Myocyte (in vitro differentiated cells): ENCODE data around the gene ADSL. TPM values are rescaled to one million over a fixed set of nuclear protein-coding genes. Genes with fewer than 3 reads are reported as not detected.
A peak's percentile ranks its signal among the peaks of the same experiment; 100 is the strongest.
"Not testable (repeated sequence)": the region's sequence is repeated elsewhere in the genome, so short reads cannot be mapped to it uniquely, and the experiment has no call there.

Source experiments
- DNase-seq: peaks from one replicate; pipeline ENCODE4 v3.0.0-alpha.2; 2012; ENCODE audit warnings: low read depth
- polyA plus RNA-seq: library from polyadenylated mRNA; unstranded; fragments of >200 nt; gene quantifications from one replicate; pipeline ENCODE4 v1.2.1, GENCODE V29; 2012; ENCODE audit warnings: missing spikeins
- total RNA-seq: library from RNA; depleted of rRNA; stranded (reverse); fragments of >200 nt; gene quantifications from 2 replicates; pipeline ENCODE4 v1.2.3, GENCODE V29; 2014

Gene ADSL
- total RNA-seq = 187 and 265 TPM in 2 replicates
- polyA plus RNA-seq = 87.8 TPM

DNA sequence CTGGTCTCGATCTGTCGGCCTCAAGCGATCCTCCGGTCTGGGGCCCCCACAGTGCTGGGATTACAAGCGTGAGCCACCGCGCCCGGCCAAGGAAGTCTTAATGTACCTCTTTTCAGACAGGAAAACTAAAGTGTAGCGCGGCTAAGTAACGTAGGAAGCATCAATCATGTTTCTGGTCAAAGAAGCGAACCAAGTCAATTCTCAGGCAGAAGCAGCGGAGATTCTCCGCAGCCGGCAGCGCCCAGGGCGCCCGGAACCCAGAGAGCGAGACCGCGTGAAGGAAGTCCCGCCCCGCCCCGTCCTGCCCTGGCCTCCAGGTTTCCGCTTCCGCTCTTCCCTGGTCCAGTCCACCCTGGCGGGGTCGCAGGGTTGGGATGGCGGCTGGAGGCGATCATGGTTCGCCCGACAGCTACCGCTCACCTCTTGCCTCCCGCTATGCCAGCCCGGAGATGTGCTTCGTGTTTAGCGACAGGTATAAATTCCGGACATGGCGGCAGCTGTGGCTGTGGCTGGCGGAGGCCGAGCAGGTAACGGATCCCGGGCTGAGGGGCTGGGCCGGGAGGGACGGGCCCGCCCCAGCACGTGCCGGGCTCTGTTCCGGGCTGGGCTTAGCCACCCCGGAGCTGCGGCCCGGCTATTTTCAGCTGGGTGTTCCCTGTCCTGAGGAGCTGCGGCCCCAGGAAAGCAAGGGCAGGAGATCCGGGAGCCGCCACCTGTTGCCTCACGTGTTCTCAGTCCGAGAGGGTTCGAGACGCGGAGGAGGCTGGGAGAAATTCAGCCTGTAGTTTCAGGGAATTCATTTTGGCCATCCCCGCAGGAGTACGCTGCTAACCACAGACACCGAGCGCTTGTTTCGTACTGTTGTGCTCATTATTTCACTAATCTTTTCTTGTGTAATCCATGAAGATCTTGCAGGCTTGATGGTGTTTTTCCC is at the start of gene ADSL:
ADSL (plus strand) TSS at position 316 of the 934 bp plus-strand sequence; CDS start at position 375, 59 bp downstream.
- peak; percentile 94 for DNase-seq

DNA sequence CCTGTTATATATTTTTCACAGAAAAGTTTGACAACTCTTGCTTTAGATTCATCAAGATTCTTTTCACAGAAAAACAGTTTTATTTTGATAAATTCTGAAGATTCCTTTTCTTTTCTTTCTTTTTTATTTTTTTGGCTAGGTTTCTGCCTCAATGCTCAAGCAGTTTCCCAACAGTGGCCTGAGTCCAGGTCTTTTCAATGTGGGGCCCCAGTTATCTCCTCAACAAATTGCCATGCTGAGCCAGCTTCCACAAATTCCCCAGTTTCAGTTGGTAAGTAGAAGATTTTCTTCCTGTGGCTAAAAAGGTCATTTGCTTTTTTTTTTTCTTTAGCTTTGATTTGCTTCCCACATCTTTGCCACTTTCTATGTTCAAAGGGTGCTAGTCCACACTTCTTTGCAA is 46.0 kb upstream of the ADSL start:
- no peak for DNase-seq

DNA sequence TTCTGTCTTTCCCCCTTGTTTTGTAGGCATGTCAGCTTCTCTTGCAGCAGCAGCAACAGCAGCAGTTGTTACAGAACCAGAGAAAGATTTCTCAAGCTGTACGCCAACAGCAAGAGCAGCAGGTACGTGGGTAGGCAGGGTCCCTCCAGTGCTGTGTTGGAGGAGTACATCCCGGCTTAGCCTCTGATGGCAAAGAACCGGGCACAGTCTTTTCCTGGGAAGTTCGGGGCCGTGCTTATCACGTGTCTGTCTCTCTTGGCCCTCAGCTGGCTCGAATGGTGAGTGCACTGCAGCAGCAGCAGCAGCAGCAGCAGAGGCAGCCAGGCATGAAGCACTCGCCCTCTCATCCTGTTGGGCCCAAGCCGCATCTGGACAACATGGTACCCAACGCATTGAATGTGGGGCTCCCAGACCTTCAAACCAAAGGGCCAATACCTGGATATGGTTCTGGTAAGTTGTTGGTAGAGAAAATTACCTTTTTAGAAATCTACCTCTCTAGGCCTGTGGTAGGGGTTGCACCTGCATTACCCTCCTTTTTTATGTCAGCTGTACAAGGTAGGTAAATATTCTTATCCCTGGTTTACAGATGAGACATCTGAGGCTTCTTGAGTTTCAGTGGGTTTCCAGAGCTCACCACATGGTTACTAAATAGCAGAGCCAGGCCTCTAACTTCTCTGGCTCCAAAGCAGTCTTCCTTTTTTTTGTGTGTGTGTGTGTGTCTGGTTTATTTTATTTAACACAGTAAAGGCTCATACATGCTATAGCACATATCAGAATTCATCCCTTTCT is 45.2 kb upstream of the ADSL start:
- no peak for DNase-seq

DNA sequence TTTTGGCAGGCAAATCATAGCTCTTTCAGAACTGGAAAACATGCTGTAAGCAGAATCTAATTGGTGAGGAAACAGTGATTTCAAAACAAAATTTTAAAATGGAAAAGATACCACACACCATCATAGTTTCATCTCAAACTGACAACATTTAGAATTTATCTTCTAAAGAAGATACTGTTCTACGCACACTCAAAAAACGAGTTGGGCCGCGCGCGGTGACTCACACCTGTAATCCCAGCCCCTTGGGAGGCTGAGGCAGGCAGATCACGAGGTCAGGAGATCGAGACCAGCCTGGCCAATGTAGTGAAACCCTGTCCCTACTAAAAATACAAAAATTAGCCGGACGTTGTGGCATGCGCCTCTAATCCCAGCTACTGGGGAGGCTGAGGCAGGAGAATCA is 44.2 kb upstream of the ADSL start:
- no peak for DNase-seq

DNA sequence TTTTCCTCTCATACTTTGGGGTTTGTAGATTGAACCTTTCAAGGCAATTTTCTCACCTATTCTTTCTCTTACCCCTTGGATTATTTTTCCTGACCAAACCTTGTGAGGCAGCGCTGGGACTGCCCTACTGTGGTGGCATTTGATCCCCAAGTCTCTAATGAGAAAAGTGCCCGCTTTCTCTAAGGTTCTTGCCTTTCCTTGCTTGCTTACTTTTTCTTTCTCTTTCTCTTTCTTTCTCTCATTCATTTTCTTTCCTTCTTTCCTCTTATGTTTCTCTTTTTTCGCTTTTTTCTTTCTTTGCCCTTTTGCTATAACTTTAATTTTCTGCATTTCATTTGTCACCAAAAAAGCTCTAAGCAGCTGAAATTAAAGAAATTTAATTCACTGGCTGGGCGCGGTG is 40.7 kb upstream of the ADSL start:
- no peak for DNase-seq

DNA sequence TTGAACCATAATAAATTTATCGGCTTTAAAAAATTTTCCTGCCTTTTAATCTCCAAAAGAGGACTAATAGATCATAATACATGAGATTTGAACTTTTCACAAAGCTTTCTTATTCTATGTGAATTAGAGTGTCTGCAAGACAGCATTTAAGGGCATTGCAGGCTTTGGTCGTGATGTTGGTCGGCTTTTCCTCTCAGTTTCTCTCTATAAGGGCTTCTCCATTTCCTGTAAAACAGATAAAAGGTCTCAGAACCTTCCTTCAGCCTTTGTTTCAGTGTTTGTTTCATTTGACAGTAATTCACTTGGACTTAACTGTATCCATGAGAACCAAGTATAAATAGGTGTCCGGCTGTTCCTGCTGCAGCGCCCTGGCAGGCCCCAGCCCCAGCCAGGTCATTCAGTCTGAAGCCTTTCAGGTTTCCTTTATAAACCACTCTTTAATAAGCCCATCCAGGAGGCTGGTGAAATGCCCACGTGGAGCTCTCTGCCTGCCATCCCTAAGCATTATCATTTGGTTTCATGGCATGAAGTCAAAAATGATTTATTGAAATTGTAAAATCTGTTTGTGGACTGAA is 37.2 kb upstream of the ADSL start:
- no peak for DNase-seq

DNA sequence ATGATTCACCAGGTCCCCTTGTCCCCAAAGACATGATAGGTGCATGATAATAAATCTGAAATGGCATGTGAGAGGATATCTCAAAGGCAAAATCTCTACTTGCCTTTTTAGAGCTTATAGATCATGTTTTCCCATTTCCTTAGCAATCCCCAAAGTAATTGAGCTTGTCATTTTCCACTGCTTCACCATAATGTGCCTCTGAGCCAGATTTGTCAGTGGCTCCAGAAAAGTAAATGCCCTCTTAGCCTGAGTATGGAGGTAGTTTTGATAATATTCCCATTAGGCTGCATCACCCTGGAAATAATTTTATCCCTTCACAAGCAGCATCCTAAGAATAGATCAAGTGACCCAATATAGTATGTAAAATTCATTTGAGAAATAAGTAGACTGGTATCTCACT is 36.7 kb upstream of the ADSL start:
- no peak for DNase-seq

DNA sequence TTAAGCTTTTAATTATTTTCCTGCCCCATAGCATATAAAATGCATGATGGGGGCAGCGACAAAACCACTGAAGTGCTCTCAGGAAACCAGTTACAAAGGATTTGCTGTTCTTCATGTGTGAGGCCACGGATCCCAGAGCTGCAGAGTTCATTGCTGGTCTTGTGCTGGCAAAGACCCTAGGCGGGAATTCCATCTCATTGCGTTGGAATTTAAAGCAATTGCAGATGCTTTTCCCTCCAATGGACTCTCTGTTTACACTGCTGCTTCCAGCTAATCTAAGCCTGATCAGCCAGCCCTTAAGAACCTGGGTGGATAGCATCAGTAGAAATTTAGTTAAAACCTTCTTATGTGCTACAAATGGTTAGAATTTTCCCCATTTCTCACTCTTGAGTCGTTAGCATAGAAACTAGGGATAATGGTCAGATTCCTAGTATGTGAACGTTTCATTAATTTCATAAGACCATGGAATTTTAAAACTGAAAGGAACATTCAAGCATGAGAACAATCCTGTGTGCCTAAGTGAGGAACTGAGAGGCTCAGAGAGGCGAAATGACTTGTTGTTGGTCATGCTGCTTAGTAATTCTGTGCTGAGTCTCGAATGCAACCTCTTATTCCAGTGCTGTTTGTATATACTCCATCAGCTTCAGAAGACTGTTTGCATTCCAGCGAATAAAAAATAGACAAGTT is 36.1 kb upstream of the ADSL start:
- peak; percentile 1 for DNase-seq

DNA sequence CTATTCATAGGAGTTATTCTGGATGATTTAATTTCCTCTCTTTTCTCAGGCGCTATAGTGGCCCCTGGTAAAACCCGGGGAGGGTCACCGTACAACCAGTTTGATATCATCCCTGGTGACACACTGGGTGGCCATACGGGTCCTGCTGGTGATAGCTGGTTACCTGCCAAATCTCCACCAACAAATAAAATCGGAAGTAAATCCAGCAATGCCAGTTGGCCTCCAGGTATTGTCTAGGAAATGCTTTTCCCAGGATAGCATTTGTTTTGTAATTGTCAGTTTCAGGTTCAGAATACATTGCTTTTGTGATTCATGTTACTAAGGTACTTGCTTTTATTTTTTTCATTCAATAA is 35.6 kb upstream of the ADSL start:
- no peak for DNase-seq

DNA sequence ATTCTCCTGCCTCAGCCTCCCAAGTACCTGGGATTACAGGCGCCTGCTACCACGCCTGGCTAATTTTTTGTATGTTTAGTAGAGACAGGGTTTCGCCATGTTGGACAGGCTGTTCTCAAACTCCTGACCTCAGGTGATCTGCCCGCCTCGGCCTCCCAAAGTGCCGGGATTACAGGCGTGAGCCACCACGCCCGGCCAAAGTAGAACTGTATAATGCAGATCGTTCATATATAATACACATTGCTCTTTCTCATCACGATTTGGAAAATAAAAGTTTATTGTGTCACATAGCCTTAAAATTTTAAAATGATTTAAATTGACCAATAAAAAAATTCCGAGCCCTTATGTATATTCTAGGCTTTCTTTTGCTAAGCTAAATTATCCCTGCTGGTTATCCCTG is 34.7 kb upstream of the ADSL start:
- not testable (repeated sequence) for DNase-seq

DNA sequence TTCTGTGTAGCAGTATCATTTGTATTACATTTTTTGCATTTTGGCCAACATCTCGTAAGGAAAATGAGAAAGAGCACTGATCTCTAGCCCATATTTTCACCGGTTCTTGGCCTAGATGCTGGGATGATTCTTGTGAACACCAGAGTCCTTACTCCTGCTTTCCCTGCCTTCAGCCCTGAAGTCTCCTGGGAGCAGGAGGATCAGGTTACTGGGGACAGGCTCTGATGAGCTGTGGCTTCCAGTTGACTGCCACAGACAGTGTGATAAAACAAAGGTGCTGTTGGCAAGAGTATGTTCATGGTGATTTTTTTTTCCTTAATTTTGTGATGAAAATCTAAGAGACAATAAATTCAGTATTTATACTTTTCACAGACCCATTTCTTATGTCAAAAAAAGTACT is 34.2 kb upstream of the ADSL start:
- peak; percentile 69 for DNase-seq

DNA sequence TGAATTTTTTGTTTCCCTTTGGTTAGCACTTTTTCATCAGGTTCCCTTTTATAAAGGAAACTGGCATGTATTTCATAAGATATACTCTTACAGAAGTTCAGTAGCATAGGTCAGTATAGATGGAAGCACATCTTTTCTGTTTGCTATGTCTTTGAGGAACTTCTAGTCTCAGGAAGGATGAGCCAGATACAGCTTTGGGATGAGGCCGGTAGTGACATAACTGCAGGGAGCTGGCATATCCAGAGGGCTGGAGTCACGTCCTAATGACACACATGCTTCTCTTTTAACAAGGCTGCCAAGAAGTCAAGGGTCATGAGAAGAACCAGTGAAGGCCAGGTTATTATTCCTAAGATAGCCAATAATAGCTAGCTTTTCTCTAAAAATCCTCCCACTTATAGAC is 33.3 kb upstream of the ADSL start:
- DNase-seq = no peak

DNA sequence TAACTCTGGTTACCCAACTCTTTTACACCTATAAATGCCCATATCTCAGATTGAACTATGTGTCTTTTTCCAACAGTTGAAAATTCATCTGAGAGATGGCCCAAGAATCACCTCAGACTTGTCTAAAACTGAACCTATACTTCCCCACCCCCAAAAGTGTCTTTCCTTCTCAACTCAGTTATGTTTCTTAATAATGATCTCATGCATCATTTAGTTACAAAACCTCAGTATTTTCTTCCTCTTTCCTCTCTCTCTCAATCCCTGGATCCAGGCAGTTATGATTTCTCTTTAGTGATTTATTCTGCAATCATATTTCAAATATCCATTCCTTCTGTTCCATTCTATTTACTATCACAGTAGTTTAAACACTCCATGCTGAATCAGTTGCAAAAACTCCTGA is 32.3 kb upstream of the ADSL start:
- DNase-seq = no peak

DNA sequence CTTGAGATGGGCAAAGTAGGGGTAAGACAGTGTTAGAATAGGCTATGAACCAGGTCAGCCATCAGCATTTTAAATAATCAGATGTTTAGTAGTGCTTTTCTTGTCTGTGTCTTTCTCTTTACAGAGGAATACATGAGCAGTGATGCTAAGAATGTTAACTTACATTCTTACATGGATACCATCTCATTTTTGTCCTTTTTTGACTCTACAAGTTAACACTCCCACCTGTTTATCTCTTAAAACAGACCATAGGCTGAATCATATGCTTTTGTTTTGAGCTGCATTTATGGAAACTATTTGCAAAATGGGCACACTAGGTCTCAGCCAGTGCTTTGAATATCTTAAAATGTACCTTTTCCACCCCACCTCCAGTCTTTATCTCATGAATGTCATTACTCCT is 25.6 kb upstream of the ADSL start:
- no peak for DNase-seq

DNA sequence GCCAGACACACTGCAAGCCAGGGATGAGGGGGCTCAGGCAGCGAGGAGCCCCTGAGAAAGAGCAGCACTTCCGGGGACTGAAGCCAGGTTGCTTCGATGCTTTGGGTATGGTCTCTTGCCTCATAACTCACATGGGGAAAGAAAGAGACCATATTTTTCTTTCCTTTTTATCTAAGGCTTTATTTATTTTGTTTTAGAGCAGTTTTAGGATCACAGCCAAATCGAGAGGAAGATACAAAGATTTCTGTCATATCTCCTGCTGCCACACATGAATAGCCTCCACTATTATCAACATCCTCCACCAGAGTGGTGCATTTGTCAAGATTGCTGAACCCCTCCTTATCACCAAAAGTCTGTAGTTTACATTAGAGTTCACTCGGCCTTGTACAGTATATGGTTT is 24.3 kb upstream of the ADSL start:
- no peak for DNase-seq

DNA sequence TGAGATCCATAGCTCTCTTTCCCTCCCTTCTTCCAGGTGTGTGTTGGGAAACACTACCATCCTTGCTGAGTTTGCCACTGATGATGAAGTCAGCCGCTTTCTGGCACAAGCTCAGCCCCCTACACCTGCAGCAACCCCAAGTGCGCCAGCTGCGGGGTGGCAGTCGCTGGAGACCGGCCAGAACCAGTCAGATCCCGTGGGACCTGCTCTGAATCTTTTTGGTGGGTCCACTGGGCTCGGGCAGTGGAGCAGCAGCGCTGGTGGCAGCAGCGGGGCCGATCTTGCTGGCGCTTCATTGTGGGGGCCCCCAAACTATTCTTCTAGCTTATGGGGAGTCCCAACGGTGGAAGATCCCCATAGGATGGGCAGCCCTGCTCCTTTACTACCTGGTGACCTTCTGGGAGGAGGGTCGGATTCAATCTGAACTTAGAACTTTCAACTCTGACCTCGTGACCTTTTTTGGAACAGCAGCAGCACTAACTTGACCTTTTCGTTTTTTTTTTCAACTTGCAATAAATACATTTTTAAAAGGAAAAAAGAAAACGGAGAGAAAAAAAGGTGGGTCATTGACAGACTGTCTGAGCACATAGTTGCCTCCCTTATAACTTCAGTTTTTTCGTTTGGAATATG is 23.4 kb upstream of the ADSL start:
- no peak for DNase-seq

DNA sequence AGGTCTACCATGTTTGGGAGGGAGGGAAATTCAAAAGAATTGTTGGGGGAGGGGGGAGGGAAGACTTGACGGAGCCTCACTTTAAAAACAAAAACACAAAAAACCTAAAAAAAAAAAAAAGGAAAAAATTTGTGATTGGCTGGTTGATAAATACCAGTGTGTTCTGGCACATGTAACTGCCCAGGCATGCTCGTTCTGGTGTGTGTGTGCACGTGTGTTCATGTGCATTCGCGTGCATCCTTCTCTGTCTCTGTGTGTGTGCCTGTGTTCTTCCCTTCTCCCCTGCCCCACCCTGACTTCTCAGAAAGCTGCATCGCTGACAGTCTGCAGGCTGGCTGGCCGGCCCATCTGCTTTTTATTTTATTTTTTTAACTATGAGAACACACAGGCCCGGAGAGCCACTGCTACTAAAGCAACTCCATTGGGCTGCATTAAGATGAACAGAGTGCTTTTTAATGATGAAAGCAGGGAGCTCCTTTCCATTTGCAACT is 22.6 kb upstream of the ADSL start:
- DNase-seq = no peak

DNA sequence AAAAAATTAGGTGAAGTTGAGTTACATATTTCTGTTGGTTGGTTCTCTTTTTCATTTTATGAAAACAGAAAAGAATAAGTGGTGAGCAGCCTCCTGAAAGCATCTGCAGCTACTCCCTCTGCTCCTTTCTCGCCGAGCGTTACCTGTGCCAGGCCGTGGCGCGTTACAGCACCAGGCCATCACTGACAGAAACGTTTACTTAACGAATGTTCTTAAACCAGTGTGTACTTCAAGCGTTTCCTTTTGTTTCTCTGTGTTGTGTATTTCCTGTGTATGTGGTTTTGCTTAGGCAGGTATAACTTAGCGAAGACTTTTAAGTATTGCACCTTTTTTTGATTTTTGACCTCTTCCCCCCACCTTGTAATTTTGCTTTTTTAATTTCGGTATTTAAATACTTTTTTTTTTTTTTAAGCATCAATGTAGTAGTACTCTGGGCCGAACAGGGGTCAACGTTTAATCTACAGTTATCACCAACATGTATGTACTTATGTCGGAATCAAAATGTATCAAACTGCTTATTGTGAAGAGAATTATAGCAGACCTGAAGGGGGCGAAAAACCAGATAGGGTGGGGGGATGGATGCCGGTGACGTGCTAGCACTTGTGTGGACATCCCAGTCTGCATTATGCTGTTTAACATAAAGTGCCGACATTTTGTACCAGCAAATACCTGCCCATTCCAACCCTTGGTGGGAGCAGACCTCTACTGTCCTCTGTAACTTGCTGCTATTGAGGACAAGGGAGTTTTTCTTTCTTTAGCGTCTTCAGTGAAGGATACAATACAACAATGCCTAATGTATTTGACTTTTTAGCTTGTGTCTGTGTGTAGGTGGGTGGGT is 21.6 kb upstream of the ADSL start:
- DNase-seq = no peak

DNA sequence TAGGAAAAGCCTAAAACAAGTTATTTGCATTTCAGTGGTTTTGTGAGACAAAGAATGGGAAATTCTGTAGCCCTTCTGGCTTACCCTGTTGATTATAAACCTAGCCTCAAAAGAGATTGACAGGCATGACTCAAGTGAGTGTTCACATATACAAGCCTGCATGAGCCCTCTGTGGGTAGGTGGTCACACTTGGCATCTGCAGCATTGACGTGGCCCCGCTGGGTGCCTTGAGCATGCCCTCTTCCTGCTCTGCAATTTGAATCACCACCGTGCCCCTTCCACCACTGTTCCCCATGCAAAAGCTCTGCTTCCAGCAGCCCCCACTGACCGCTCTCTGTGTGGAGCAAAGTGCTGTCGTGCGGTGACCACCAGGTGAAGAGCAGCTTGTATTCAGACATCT is 21.0 kb upstream of the ADSL start:
- DNase-seq = no peak
